GM23338 (cell line): ENCODE measurements around the gene CCDC102A. TPM values are rescaled to one million over a fixed set of nuclear protein-coding genes. Genes with fewer than 3 reads are reported as not detected.

Experiments
- ATAC-seq: fragments of 200-7000 bp; cut with Tn5 transposase; 3 replicates; pipeline ENCODE4 v1.9.1; 2020
- DNase-seq: peaks from one replicate; pipeline ENCODE4 v3.0.0-alpha.2; 2015; ENCODE audit warnings: low spot score
- H2AFZ ChIP-seq: fragments of 200-600 bp; sonication (generic); 2 replicates; pipeline ENCODE4 v1.8.0; 2016; ENCODE audit warnings: antibody characterized with exemption, mild to moderate bottlenecking, moderate library complexity
- H3F3A ChIP-seq: fragments of 200-600 bp; sonication (generic); replicated peaks from 2 replicates; pipeline ENCODE4 v1.8.0; 2017; ENCODE audit warnings: antibody characterized with exemption, mixed run types, low read depth
- H3K27ac ChIP-seq: fragments of 200-600 bp; sonication (generic); 2 replicates; pipeline ENCODE4 v1.6.1; 2016; ENCODE audit warnings: low read depth
- H3K27me3 ChIP-seq: fragments of 200-600 bp; sonication (generic); 2 replicates; pipeline ENCODE4 v1.8.0; 2016; ENCODE audit warnings: mild to moderate bottlenecking, mixed run types, moderate library complexity; ENCODE audit not compliant: insufficient read depth
- H3K36me3 ChIP-seq: fragments of 200-600 bp; sonication (generic); 2 replicates; pipeline ENCODE4 v1.8.0; 2016; ENCODE audit warnings: mild to moderate bottlenecking; ENCODE audit not compliant: insufficient read depth
- H3K4me1 ChIP-seq: fragments of 200-600 bp; sonication (generic); 2 replicates; pipeline ENCODE4 v1.8.0; 2016; ENCODE audit warnings: mild to moderate bottlenecking, moderate library complexity; ENCODE audit not compliant: insufficient read depth
- H3K4me2 ChIP-seq: fragments of 200-600 bp; sonication (generic); 2 replicates; pipeline ENCODE4 v1.7.1; 2017; ENCODE audit warnings: mixed run types
- H3K4me3 ChIP-seq: fragments of 200-600 bp; sonication (generic); 2 replicates; pipeline ENCODE4 v1.6.1; 2016; ENCODE audit warnings: mixed run types
- H3K79me2 ChIP-seq: fragments of 200-600 bp; sonication (generic); replicated peaks from 2 replicates; pipeline ENCODE4 v1.8.0; 2017; ENCODE audit warnings: mild to moderate bottlenecking; ENCODE audit not compliant: insufficient read depth
- H3K9me2 ChIP-seq: fragments of 200-600 bp; sonication (generic); 2 replicates; pipeline ENCODE4 v1.8.0; 2017; ENCODE audit not compliant: insufficient read depth
- H4K20me1 ChIP-seq: fragments of 200-600 bp; sonication (generic); replicated peaks from 2 replicates; pipeline ENCODE4 v1.8.0; 2017; ENCODE audit warnings: mild to moderate bottlenecking; ENCODE audit not compliant: insufficient read depth
- H3K27ac Mint-ChIP-seq: 2 replicates; pipeline ENCODE4 v1.8.0; 2020; ENCODE audit warnings: inconsistent platforms, mild to moderate bottlenecking, moderate library complexity, mixed read lengths
- H3K27me3 Mint-ChIP-seq: 3 replicates; pipeline ENCODE4 v1.8.0; 2022; ENCODE audit warnings: low read depth, mild to moderate bottlenecking, moderate library complexity, mixed read lengths, inconsistent platforms; ENCODE audit not compliant: insufficient read depth, poor library complexity
- H3K36me3 Mint-ChIP-seq: 3 replicates; pipeline ENCODE4 v1.8.0; 2021; ENCODE audit warnings: low read depth, mild to moderate bottlenecking, inconsistent platforms, moderate library complexity, mixed read lengths
- H3K4me1 Mint-ChIP-seq: 3 replicates; pipeline ENCODE4 v1.8.0; 2020; ENCODE audit warnings: mild to moderate bottlenecking, inconsistent platforms, mixed read lengths
- H3K4me3 Mint-ChIP-seq: 3 replicates; pipeline ENCODE4 v1.8.0; 2021; ENCODE audit warnings: moderate library complexity, mild to moderate bottlenecking, inconsistent platforms, mixed read lengths
- H3K9me3 Mint-ChIP-seq: 3 replicates; pipeline ENCODE4 v1.8.0; 2020; ENCODE audit warnings: moderate library complexity, mild to moderate bottlenecking, inconsistent platforms, mixed read lengths
- EZH2 ChIP-seq: fragments of 200-600 bp; sonication (generic); IDR thresholded peaks from one replicate; pipeline ENCODE4 v1.8.0; 2017; ENCODE audit warnings: antibody characterized with exemption, mild to moderate bottlenecking, low read depth; ENCODE audit not compliant: unreplicated experiment
- EZH2phosphoT487 ChIP-seq: fragments of 200-600 bp; sonication (generic); IDR thresholded peaks from one replicate; pipeline ENCODE4 v1.8.1; 2018; ENCODE audit warnings: antibody characterized with exemption; ENCODE audit not compliant: unreplicated experiment
- JUNB ChIP-seq: IDR thresholded peaks from one replicate; pipeline ENCODE4 v1.6.1; 2016; ENCODE audit warnings: antibody characterized with exemption; ENCODE audit not compliant: unreplicated experiment
- STAT1 ChIP-seq: IDR thresholded peaks from one replicate; pipeline ENCODE4 v1.6.1; 2016; ENCODE audit warnings: antibody characterized with exemption; ENCODE audit not compliant: unreplicated experiment
- polyA plus RNA-seq: library from polyadenylated mRNA; unstranded; fragments of >200 nt; fragmentation: Nextera tagmentation; extraction: Ambion mirVana; gene quantifications from 2 replicates; pipeline ENCODE4 v1.2.1, GENCODE V29; 2016
- total RNA-seq: library from RNA; depleted of rRNA; stranded (reverse); fragments of >200 nt; shearing (Covaris generic); gene quantifications from 2 replicates; pipeline ENCODE4 v1.2.3, GENCODE V29; 2014
- TF ChIP-seq, protein P1 (sequence below), 2 experiments: fragments of 200-600 bp in 1 of 2; sonication (generic) in 1 of 2; conservative IDR thresholded peaks; 2 replicates each; pipeline versions ENCODE4 v1.5.1 to v1.6.1; 2016 to 2017; ENCODE audit warnings: antibody characterized with exemption in 2 of 2, low read depth in 2 of 2, mild to moderate bottlenecking in 2 of 2, moderate library complexity in 1 of 2
- TF ChIP-seq, protein P2 (sequence below): IDR thresholded peaks from 2 replicates; pipeline ENCODE4 v1.6.1; 2016; ENCODE audit warnings: antibody characterized with exemption
- TF ChIP-seq, protein P3 (sequence below): fragments of 250-450 bp; sonication (Bioruptor Pico); IDR thresholded peaks from 2 replicates; pipeline ENCODE4 v1.5.0; 2020; ENCODE audit warnings: mild to moderate bottlenecking, moderate library complexity

The CCDC102A gene
- total and polyA plus RNA-seq, 2 experiments from 2014 or later, result 2.0 to 5.2 TPM

DNA sequence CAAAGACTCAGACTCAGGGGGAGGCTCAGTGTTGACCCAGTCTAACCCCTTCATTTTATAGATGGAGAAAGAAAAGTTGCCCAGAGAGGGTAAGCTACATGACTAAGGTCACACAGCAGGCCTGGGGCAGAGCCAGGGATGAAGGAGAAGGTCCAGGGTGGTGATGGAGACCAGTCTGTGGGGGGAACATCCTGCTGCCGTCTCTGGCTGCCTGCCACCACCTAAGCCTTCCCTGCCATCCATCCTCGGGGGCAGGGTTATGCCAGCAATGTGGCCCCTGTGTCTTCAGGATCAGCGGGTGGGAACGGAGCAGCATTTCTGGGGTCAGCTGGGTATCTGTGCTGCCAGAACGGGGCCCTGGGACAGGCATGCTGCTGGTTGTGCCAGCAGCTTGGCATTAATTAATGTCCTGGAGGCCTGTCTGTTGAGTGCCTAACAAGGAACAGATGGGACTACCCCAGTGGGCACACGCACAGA lies 55.6 kb downstream of the CCDC102A start:
- Histone ChIP-seq H4K20me1 (0 out of 2 replicates have a peak, but pooled peaks cover 3% of the 10 kb centered on the region), H3K79me2 (no peaks in the 10 kb centered on the region; the same call in 1 of the 2 replicates), H2AFZ (no peak overlapping the region), H3K4me3 (0 out of 2 replicates have a peak overlapping the region, but pooled peaks have one; percentile 56), H3F3A (peaks cover 4% of the 10 kb centered on the region; the same call in 1 of the 2 replicates), H3K36me3 (no peaks in the 10 kb centered on the region), H3K4me1 (peaks cover 40% of the 10 kb centered on the region), H3K27me3 (peaks cover 17% of the 10 kb centered on the region; the same call in 1 of the 2 replicates), H3K9me2 (no peaks in the 10 kb centered on the region), H3K4me2 (peak overlapping the region; percentile 84; the same call in 1 of the 2 replicates), H3K27ac (no peak overlapping the region)
- no peak overlapping the region for H3K27ac Mint-ChIP-seq
- no peaks in the 10 kb centered on the region for H3K9me3 Mint-ChIP-seq
- peaks cover 33% of the 10 kb centered on the region for H3K27me3 Mint-ChIP-seq
- H3K4me1 Mint-ChIP-seq, result peaks cover 48% of the 10 kb centered on the region
- DNase-seq (no peak), ATAC-seq (no peak)
- no peaks in the 10 kb centered on the region; the same call in 2 of the 3 replicates for H3K36me3 Mint-ChIP-seq
- TF ChIP-seq, protein P1, sequence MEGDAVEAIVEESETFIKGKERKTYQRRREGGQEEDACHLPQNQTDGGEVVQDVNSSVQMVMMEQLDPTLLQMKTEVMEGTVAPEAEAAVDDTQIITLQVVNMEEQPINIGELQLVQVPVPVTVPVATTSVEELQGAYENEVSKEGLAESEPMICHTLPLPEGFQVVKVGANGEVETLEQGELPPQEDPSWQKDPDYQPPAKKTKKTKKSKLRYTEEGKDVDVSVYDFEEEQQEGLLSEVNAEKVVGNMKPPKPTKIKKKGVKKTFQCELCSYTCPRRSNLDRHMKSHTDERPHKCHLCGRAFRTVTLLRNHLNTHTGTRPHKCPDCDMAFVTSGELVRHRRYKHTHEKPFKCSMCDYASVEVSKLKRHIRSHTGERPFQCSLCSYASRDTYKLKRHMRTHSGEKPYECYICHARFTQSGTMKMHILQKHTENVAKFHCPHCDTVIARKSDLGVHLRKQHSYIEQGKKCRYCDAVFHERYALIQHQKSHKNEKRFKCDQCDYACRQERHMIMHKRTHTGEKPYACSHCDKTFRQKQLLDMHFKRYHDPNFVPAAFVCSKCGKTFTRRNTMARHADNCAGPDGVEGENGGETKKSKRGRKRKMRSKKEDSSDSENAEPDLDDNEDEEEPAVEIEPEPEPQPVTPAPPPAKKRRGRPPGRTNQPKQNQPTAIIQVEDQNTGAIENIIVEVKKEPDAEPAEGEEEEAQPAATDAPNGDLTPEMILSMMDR (conservative IDR thresholded peaks at IDR 0.05; ENCODE audit: low read depth in 2 of 2), result no peak
- TF ChIP-seq JUNB, result no peak
- peak overlapping the region; percentile 83; the same call in 1 of the 3 replicates for H3K4me3 Mint-ChIP-seq

DNA sequence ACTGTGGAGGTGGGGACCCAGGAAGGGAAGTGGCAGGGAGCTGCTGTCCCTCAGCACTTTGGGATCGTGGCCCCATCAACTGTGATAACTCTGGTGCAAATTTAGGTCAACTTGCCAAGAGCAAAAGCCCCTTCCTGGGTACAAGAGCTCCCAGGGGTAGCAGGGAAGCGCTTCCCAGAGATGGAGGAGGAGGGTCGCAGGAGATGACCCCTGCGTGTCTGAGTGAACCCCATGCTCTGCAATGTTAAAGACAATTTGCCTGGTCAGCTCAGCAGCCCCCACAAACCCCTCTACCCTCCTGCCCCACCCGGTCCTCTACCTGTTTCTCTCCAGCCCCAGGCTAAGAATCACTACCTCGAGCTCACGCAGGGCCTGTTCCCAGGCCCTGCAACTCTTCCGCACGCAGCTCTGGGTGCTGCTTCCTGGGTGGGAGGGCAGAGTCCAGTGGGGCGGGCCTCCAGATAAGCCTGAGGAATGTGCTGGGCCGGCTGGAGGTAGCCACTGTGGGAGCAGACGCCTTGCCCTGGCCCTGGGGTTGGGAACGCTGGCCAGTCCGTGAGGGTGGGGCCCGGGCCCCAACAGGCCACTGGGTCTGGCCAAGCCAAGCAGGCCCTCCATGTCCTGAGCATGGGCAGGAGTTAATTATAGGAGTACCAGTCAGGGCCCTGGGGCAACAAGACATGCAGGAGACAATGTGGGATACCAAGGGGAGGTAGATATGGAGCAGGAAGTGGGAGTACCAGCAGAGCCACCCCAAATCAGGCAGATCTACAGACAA lies 56.2 kb downstream of the CCDC102A start:
- Histone ChIP-seq H3K4me1 (peaks cover 38% of the 10 kb centered on the region), H2AFZ (peak overlapping the region; percentile 60; the same call in 1 of the 2 replicates), H3K4me3 (peak overlapping the region; percentile 56), H3F3A (peaks cover 4% of the 10 kb centered on the region; the same call in 1 of the 2 replicates), H3K9me2 (no peaks in the 10 kb centered on the region), H4K20me1 (0 out of 2 replicates have a peak, but pooled peaks cover 3% of the 10 kb centered on the region), H3K27me3 (peaks cover 12% of the 10 kb centered on the region; the same call in 1 of the 2 replicates), H3K27ac (no peak overlapping the region), H3K4me2 (peak overlapping the region; percentile 84), H3K36me3 (no peaks in the 10 kb centered on the region), H3K79me2 (no peaks in the 10 kb centered on the region; the same call in 1 of the 2 replicates)
- H3K4me3 Mint-ChIP-seq, result peak overlapping the region; percentile 83
- no peaks in the 10 kb centered on the region for H3K9me3 Mint-ChIP-seq
- H3K27me3 Mint-ChIP-seq, result peaks cover 30% of the 10 kb centered on the region
- H3K36me3 Mint-ChIP-seq, result no peaks in the 10 kb centered on the region; the same call in 2 of the 3 replicates
- H3K4me1 Mint-ChIP-seq, result peaks cover 46% of the 10 kb centered on the region
- ATAC-seq (peak; percentile 0; the same call in 1 of the 3 replicates), DNase-seq (no peak)
- no peak overlapping the region for H3K27ac Mint-ChIP-seq
- TF ChIP-seq, protein P2, sequence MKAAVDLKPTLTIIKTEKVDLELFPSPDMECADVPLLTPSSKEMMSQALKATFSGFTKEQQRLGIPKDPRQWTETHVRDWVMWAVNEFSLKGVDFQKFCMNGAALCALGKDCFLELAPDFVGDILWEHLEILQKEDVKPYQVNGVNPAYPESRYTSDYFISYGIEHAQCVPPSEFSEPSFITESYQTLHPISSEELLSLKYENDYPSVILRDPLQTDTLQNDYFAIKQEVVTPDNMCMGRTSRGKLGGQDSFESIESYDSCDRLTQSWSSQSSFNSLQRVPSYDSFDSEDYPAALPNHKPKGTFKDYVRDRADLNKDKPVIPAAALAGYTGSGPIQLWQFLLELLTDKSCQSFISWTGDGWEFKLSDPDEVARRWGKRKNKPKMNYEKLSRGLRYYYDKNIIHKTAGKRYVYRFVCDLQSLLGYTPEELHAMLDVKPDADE, result no peak; the same call in 1 of the 2 replicates
- TF ChIP-seq JUNB (no peak), EZH2 (no peak), EZH2phosphoT487 (no peak), STAT1 (no peak)
- TF ChIP-seq, protein P3, sequence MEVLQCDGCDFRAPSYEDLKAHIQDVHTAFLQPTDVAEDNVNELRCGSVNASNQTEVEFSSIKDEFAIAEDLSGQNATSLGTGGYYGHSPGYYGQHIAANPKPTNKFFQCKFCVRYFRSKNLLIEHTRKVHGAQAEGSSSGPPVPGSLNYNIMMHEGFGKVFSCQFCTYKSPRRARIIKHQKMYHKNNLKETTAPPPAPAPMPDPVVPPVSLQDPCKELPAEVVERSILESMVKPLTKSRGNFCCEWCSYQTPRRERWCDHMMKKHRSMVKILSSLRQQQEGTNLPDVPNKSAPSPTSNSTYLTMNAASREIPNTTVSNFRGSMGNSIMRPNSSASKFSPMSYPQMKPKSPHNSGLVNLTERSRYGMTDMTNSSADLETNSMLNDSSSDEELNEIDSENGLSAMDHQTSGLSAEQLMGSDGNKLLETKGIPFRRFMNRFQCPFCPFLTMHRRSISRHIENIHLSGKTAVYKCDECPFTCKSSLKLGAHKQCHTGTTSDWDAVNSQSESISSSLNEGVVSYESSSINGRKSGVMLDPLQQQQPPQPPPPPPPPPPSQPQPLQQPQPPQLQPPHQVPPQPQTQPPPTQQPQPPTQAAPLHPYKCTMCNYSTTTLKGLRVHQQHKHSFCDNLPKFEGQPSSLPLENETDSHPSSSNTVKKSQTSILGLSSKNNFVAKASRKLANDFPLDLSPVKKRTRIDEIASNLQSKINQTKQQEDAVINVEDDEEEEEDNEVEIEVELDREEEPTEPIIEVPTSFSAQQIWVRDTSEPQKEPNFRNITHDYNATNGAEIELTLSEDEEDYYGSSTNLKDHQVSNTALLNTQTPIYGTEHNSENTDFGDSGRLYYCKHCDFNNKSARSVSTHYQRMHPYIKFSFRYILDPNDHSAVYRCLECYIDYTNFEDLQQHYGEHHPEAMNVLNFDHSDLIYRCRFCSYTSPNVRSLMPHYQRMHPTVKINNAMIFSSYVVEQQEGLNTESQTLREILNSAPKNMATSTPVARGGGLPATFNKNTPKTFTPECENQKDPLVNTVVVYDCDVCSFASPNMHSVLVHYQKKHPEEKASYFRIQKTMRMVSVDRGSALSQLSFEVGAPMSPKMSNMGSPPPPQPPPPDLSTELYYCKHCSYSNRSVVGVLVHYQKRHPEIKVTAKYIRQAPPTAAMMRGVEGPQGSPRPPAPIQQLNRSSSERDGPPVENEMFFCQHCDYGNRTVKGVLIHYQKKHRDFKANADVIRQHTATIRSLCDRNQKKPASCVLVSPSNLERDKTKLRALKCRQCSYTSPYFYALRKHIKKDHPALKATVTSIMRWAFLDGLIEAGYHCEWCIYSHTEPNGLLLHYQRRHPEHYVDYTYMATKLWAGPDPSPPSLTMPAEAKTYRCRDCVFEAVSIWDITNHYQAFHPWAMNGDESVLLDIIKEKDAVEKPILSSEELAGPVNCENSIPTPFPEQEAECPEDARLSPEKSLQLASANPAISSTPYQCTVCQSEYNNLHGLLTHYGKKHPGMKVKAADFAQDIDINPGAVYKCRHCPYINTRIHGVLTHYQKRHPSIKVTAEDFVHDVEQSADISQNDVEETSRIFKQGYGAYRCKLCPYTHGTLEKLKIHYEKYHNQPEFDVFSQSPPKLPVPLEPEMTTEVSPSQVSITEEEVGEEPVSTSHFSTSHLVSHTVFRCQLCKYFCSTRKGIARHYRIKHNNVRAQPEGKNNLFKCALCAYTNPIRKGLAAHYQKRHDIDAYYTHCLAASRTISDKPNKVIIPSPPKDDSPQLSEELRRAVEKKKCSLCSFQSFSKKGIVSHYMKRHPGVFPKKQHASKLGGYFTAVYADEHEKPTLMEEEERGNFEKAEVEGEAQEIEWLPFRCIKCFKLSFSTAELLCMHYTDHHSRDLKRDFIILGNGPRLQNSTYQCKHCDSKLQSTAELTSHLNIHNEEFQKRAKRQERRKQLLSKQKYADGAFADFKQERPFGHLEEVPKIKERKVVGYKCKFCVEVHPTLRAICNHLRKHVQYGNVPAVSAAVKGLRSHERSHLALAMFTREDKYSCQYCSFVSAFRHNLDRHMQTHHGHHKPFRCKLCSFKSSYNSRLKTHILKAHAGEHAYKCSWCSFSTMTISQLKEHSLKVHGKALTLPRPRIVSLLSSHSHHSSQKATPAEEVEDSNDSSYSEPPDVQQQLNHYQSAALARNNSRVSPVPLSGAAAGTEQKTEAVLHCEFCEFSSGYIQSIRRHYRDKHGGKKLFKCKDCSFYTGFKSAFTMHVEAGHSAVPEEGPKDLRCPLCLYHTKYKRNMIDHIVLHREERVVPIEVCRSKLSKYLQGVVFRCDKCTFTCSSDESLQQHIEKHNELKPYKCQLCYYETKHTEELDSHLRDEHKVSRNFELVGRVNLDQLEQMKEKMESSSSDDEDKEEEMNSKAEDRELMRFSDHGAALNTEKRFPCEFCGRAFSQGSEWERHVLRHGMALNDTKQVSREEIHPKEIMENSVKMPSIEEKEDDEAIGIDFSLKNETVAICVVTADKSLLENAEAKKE (CRISPR knock-in tag), result no peak
